Hippocampal formation (tissue), 2 donors: ENCODE data around the gene SOWAHC.
A peak's percentile ranks its signal among the peaks of the same experiment; 100 is the strongest.

ENCODE experiments used
- DNase-seq, 2 donors: peaks; one replicate each; lab custom pipeline; 2025; lab: John Stamatoyannopoulos, UW

The SOWAHC gene

GRCh38 chr2:109646961-109647360, 32.8 kb downstream of the SOWAHC start:
- DNase-seq = no peak

DNA sequence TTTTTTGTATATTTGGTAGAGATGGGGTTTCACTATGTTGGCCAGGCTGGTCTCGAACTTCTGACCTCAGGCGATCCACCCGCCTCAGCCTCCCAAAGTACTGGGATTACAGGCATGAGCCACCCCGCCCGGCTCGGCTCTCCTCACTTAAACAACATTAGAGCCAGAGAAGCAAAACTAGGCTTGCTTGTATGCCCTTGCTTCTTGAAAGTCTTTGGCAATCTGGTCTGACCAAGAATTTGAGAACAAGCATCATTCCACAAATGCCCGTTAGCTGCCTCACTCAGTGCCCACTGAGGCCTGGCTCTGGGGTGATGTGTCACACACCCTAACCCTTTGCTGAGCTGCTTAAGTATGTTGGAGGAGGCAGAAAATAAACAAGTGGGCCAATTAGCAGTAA, 33.5 kb downstream of the SOWAHC start:
- DNase-seq = no peak

GRCh38 chr2:109648041-109648527, 33.9 kb downstream of the SOWAHC start:
- no peak for DNase-seq

GRCh38 chr2:109649736-109650695, 35.9 kb downstream of the SOWAHC start:
- DNase-seq = no peak

- no peak for DNase-seq
These were observed 40.3 kb downstream of the SOWAHC start for GRCh38 chr2:109654326-109655050.

- DNase-seq = no peak
These were observed 41.1 kb downstream of the SOWAHC start for GRCh38 chr2:109655287-109655686.

- no peak for DNase-seq
These were observed 45.4 kb downstream of the SOWAHC start for GRCh38 chr2:109659396-109660045.

GRCh38 chr2:109660046-109660860, 46.1 kb downstream of the SOWAHC start:
- DNase-seq = no peak

- DNase-seq = no peak
These were observed 48.7 kb downstream of the SOWAHC start for GRCh38 chr2:109662889-109663288.

DNA sequence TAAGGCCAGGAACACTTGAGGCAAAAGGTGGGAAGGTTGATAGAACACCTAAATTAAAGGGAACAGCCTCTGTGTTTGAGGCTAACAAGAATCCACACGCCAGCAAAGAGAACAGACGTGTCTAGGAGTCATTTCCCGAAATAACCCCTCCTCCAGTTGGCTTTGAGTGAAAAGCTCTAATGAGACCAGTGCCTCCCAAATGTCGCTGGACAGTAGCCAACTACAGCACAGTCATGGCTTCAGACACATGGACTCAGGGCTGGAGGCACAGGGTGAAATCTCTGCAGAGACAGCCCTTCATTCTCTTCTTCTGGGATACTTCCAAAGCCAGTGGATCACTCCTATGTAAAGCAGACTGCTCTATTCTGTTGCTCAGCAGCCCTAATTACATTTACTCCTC, 49.6 kb downstream of the SOWAHC start:
- peak; percentile 37 to 49 for DNase-seq

DNA sequence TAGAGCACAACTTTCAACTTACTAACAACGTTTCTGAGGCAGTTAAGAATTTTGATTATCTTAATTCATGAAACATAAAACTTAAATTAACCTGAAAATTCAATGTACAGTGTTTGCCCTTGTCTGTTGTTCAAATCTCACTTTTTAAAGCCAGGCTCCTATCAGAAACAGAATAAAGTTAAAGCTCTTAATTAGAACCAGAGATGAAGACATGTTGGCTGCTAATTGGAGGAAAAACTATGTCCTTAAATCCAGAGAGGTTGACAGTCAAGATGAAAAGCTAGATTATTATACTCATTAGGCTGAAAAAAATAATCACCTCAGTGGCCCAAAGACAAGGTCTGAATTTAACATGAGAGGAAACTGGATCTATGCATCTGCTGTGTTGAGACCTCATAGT, 52.3 kb downstream of the SOWAHC start:
- no peak for DNase-seq
